Left kidney (tissue), 2 donors: ENCODE measurements around the gene PIP5K1C. TPM values are rescaled to one million over a fixed set of nuclear protein-coding genes. Genes with fewer than 3 reads are reported as not detected.

Experiments used
- DNase-seq: peaks from one replicate; pipeline ENCODE4 v3.0.0-alpha.2; 2013
- polyA plus RNA-seq: library from polyadenylated mRNA; unstranded; fragments of 120-200 nt; gene quantifications from one replicate; pipeline ENCODE4 v1.2.1, GENCODE V29; 2013; ENCODE audit not compliant: insufficient read length

The PIP5K1C gene
- polyA plus RNA-seq, 1 donor = 21.1 TPM

GRCh38 chr19:3722443-3723109 lies 22.3 kb upstream of the PIP5K1C start:
- no peak for DNase-seq

GRCh38 chr19:3721887-3722442 lies 21.7 kb upstream of the PIP5K1C start:
- no peak for DNase-seq

- DNase-seq = peak; percentile 85
Measured at GRCh38 chr19:3721131-3721886, 21.0 kb upstream of the PIP5K1C start.

- DNase-seq = no peak
Measured at GRCh38 chr19:3720349-3720917, 20.2 kb upstream of the PIP5K1C start.

GRCh38 chr19:3719868-3720267 lies 19.6 kb upstream of the PIP5K1C start:
- DNase-seq = no peak

- DNase-seq = no peak
Measured at GRCh38 chr19:3716147-3716668, 15.9 kb upstream of the PIP5K1C start.

GRCh38 chr19:3712663-3713611 lies 12.7 kb upstream of the PIP5K1C start:
- DNase-seq = no peak

- no peak for DNase-seq
Measured at GRCh38 chr19:3710265-3710812, 10.1 kb upstream of the PIP5K1C start.

- no peak for DNase-seq
Measured at GRCh38 chr19:3708207-3708931, 8.1 kb upstream of the PIP5K1C start, which contains the start of gene TJP3. TSS of gene TJP3 (plus strand) at chr19:3708384. CDS start at chr19:3728433, 20,049 bp downstream.

GRCh38 chr19:3707868-3708206 lies 7.6 kb upstream of the PIP5K1C start:
- DNase-seq = no peak

- no peak for DNase-seq
Measured at GRCh38 chr19:3701200-3701599, 932 bp upstream of the PIP5K1C start.

- DNase-seq = no peak
Measured at GRCh38 chr19:3699741-3700241, 477 bp downstream of the PIP5K1C start.

- no peak for DNase-seq
Measured at GRCh38 chr19:3698974-3699740, 1.1 kb downstream of the PIP5K1C start.

GRCh38 chr19:3698386-3698950 lies 1.8 kb downstream of the PIP5K1C start:
- no peak for DNase-seq

GRCh38 chr19:3697671-3698385 lies 2.4 kb downstream of the PIP5K1C start:
- no peak for DNase-seq

- DNase-seq = no peak
Measured at GRCh38 chr19:3697094-3697493, 3.2 kb downstream of the PIP5K1C start.

GRCh38 chr19:3696660-3696995 lies 3.6 kb downstream of the PIP5K1C start:
- DNase-seq = no peak

GRCh38 chr19:3695986-3696659 lies 4.1 kb downstream of the PIP5K1C start:
- DNase-seq = no peak
